Keratinocyte (primary cell): ENCODE measurements around the gene PXN. TPM values are rescaled to one million over a fixed set of nuclear protein-coding genes. Genes with fewer than 3 reads are reported as not detected.

Experiments used
- DNase-seq: peaks from one replicate; pipeline ENCODE4 v3.0.0-alpha.2; 2011; ENCODE audit warnings: low read depth, missing footprints, low spot score
- FAIRE-seq: peaks from 2 replicates; lab custom pipeline; 2011; peaks lifted over from hg19 to GRCh38; lab: Jason Lieb, UNC
- H2AFZ ChIP-seq: 2 replicates; pipeline ENCODE4 v1.6.0; 2012; ENCODE audit warnings: low read length, control low read depth, inconsistent platforms; ENCODE audit not compliant: control insufficient read depth
- H3K27ac ChIP-seq: 2 replicates; pipeline ENCODE4 v1.5.1; 2011; ENCODE audit warnings: low read length; ENCODE audit not compliant: control insufficient read depth, insufficient read depth
- H3K27me3 ChIP-seq: 3 replicates; pipeline ENCODE4 v1.6.0; 2011; ENCODE audit warnings: low read length; ENCODE audit not compliant: control insufficient read depth, insufficient read depth; ENCODE audit errors: extremely low read depth
- H3K36me3 ChIP-seq, 2 experiments: 2 replicates in 1 of 2; 3 replicates in 1 of 2; pipeline ENCODE4 v1.5.1; 2011; ENCODE audit warnings: low read length in 2 of 2, mild to moderate bottlenecking in 1 of 2; ENCODE audit not compliant: control insufficient read depth in 2 of 2, insufficient read depth in 2 of 2; ENCODE audit errors: extremely low read depth in 1 of 2
- H3K4me1 ChIP-seq: 3 replicates; pipeline ENCODE4 v1.5.1; 2011; ENCODE audit warnings: low read length; ENCODE audit not compliant: control insufficient read depth, insufficient read depth; ENCODE audit errors: extremely low read depth
- H3K4me2 ChIP-seq: 3 replicates; pipeline ENCODE4 v1.6.0; 2011; ENCODE audit warnings: low read depth, low read length; ENCODE audit not compliant: control insufficient read depth, insufficient read depth; ENCODE audit errors: extremely low read depth
- H3K4me3 ChIP-seq, 3 experiments: fragments of 200-600 bp in 1 of 3; sonication (generic) in 1 of 3; 2 replicates in 2 of 3; 3 replicates in 1 of 3; pipeline ENCODE4 v1.5.1; 2011 to 2016; ENCODE audit warnings: low read length in 3 of 3, mild to moderate bottlenecking in 3 of 3, control low read depth in 2 of 3, inconsistent platforms in 1 of 3, low read depth in 1 of 3, mixed read lengths in 1 of 3, mixed run types in 1 of 3, moderate library complexity in 1 of 3; ENCODE audit not compliant: control insufficient read depth in 2 of 3, insufficient read depth in 2 of 3; ENCODE audit errors: extremely low read depth in 1 of 3
- H3K79me2 ChIP-seq: 2 replicates; pipeline ENCODE4 v1.6.0; 2012; ENCODE audit warnings: low read length; ENCODE audit not compliant: control insufficient read depth, insufficient read depth
- H3K9ac ChIP-seq: 3 replicates; pipeline ENCODE4 v1.6.0; 2011; ENCODE audit warnings: low read length; ENCODE audit not compliant: control insufficient read depth, insufficient read depth; ENCODE audit errors: extremely low read depth
- H3K9me1 ChIP-seq: 3 replicates; pipeline ENCODE4 v1.6.0; 2011; ENCODE audit warnings: low read length; ENCODE audit not compliant: control insufficient read depth, insufficient read depth; ENCODE audit errors: extremely low read depth
- H3K9me3 ChIP-seq: 2 replicates; pipeline ENCODE4 v1.5.1; 2012; ENCODE audit warnings: low read depth, low read length; ENCODE audit not compliant: control insufficient read depth
- H4K20me1 ChIP-seq: 3 replicates; pipeline ENCODE4 v1.6.0; 2011; ENCODE audit warnings: low read length; ENCODE audit not compliant: control insufficient read depth, insufficient read depth; ENCODE audit errors: extremely low read depth
- EZH2 ChIP-seq: IDR thresholded peaks from one replicate; pipeline ENCODE4 v1.6.1; 2012; ENCODE audit warnings: inconsistent platforms, mild to moderate bottlenecking, low read length, moderate library complexity
- dilution Hi-C: fragments of 300-500 bp; cut with MboI; formaldehyde crosslinking; loops from one replicate; pipeline ENCODE4 v1.7.0; 2020; ENCODE audit warnings: low sequenced_read_pairs; ENCODE audit not compliant: extremely low pct_ligation_motif_present
- polyA plus RNA-seq, 5 experiments: library from polyadenylated mRNA; depleted of rRNA in 3 of 5; stranded (reverse) in 3 of 5; stranded (forward) in 1 of 5; unstranded in 1 of 5; fragments of >200 nt; gene quantifications; 1 replicate in 1 of 5; 2 replicates in 3 of 5; 3 replicates in 1 of 5; pipeline versions ENCODE4 v1.2.1 to v1.2.3, GENCODE V29; 2011 to 2012; ENCODE audit warnings: missing spikeins in 2 of 5, low read depth in 1 of 5, low replicate concordance in 1 of 5
- TF ChIP-seq, protein P1 (sequence below), 3 experiments: IDR thresholded peaks in 1 of 3; conservative IDR thresholded peaks in 1 of 3; optimal IDR thresholded peaks in 1 of 3; 2 replicates in 2 of 3; 3 replicates in 1 of 3; pipeline versions ENCODE3 to v1.5.1; 2011; ENCODE audit warnings: low read length in 3 of 3, mild to moderate bottlenecking in 3 of 3, moderate library complexity in 2 of 3, control low read depth in 1 of 3, inconsistent platforms in 1 of 3; ENCODE audit not compliant: insufficient read depth in 2 of 3; ENCODE audit errors: extremely low read depth in 1 of 3

The PXN gene
- polyA plus RNA-seq, 1 donor (not counting 4 experiments of a cell fraction or from before 2014, with no cell fraction given): 114 TPM

DNA sequence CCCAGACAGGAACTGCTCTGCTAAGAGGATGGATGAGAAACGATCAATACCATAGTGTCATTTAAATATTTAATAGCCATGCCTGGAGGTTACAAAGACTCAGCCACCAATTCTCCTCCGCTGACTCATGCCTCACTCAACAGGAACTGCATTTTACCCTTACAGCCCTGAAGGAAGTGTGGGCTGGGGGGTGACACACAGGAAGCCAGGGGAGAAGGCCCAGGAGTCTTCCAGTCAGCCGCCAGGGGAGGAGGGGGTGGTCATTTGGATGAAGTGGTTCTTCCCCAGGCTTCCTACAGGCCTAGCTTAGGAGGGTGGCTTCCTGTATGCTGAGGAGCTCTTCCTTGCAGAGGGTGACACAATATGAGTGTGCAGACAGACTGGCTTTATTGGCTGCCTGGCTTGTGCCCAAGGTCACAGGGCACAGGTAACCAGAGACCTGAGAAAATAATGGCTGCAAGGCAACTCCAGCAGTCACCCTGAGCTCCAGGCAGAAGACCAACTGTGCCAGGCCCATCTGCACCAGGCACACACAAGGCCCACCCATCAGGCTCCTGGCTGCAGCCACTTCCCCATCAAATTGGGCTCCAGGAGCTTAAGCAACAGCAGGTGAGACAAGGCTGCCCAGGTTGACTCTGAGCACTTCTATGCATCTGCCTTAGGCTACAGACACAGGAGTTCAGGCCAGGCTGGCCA is 34.1 kb downstream of the PXN start:
- FAIRE-seq (no peak), DNase-seq (peak; percentile 92)
- TF ChIP-seq, protein P1, sequence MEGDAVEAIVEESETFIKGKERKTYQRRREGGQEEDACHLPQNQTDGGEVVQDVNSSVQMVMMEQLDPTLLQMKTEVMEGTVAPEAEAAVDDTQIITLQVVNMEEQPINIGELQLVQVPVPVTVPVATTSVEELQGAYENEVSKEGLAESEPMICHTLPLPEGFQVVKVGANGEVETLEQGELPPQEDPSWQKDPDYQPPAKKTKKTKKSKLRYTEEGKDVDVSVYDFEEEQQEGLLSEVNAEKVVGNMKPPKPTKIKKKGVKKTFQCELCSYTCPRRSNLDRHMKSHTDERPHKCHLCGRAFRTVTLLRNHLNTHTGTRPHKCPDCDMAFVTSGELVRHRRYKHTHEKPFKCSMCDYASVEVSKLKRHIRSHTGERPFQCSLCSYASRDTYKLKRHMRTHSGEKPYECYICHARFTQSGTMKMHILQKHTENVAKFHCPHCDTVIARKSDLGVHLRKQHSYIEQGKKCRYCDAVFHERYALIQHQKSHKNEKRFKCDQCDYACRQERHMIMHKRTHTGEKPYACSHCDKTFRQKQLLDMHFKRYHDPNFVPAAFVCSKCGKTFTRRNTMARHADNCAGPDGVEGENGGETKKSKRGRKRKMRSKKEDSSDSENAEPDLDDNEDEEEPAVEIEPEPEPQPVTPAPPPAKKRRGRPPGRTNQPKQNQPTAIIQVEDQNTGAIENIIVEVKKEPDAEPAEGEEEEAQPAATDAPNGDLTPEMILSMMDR (optimal IDR thresholded peaks at IDR 0.05 in 1 of 3, IDR thresholded peaks at IDR 0.05 in 1 of 3, conservative IDR thresholded peaks at IDR 0.05 in 1 of 3; ENCODE audit: extremely low read depth in 1 of 3, insufficient read depth in 2 of 3, low read length in 3 of 3): peak in 2 of 3 experiments; percentile 21 to 34
- TF ChIP-seq EZH2: no peak

DNA sequence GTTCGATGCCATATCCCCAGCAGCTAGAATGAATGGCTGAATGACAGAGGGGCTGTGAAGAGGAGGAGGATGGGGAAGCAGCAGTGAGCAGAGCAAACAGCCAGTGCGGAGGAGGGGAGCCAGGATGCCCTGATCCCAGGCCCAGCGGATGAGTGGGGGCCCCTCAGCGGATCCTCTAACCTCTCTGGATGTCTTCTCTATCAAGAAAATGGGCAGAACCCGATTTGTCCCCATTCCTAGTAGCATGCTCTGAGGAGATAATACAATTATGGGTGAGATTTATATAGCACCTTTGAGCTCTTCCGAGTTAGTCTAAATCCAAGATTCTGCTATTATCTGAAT is 34.6 kb downstream of the PXN start:
- Histone ChIP-seq H4K20me1 (peaks cover 10% of the 10 kb centered on the region), H3K4me3 (peak overlapping the region in 2 of 3 experiments; percentile 39 to 53), H3K27me3 (no peaks in the 10 kb centered on the region), H3K4me2 (peak overlapping the region; percentile 84), H3K36me3 (peaks cover 28 to 49% of the 10 kb centered on the region in 2 experiments), H3K4me1 (peaks cover 98% of the 10 kb centered on the region), H3K79me2 (peaks cover 85% of the 10 kb centered on the region), H3K9me3 (no peaks in the 10 kb centered on the region), H3K9me1 (peaks cover 9% of the 10 kb centered on the region), H3K27ac (peak overlapping the region; percentile 98), H2AFZ (no peak overlapping the region), H3K9ac (peak overlapping the region; percentile 81)
- TF ChIP-seq, protein P1 (optimal IDR thresholded peaks at IDR 0.05 in 1 of 3, IDR thresholded peaks at IDR 0.05 in 1 of 3, conservative IDR thresholded peaks at IDR 0.05 in 1 of 3; ENCODE audit: extremely low read depth in 1 of 3, insufficient read depth in 2 of 3, low read length in 3 of 3): no peak
- TF ChIP-seq EZH2: no peak
- DNase-seq (no peak), FAIRE-seq (no peak)
- dilution Hi-C loops: no loop called here

More for the DNA sequence above, 34.1 kb downstream of the PXN start:
- Histone ChIP-seq H3K9ac (peak overlapping the region; percentile 81), H2AFZ (no peak overlapping the region), H3K4me3 (peak overlapping the region in 1 of 3 experiments; percentile 53), H3K9me3 (no peaks in the 10 kb centered on the region), H3K4me2 (peak overlapping the region; percentile 84), H4K20me1 (peaks cover 10% of the 10 kb centered on the region), H3K79me2 (peaks cover 85% of the 10 kb centered on the region), H3K36me3 (peaks cover 25 to 46% of the 10 kb centered on the region in 2 experiments), H3K27me3 (no peaks in the 10 kb centered on the region), H3K4me1 (peaks cover 98% of the 10 kb centered on the region), H3K27ac (peak overlapping the region; percentile 98), H3K9me1 (peaks cover 9% of the 10 kb centered on the region)
- dilution Hi-C loops: no loop called here
